K562 (cell line): ENCODE data around the gene TRIM71. TPM values are rescaled to one million over a fixed set of nuclear protein-coding genes. Genes with fewer than 3 reads are reported as not detected.

Experiments
- CBX2 ChIP-seq: fragments of 200-600 bp; sonication (generic); IDR thresholded peaks from one replicate; pipeline ENCODE4 v1.6.1; 2012; ENCODE audit warnings: mild to moderate bottlenecking, low read length, inconsistent platforms; ENCODE audit not compliant: insufficient read depth, poor library complexity, severe bottlenecking
- COPS2 ChIP-seq: fragments of 450-650 bp; conservative IDR thresholded peaks from 2 replicates; pipeline ENCODE4 v1.6.1; 2016; ENCODE audit warnings: mild to moderate bottlenecking, moderate library complexity
- FOXO4 ChIP-seq: fragments of 450-650 bp; formaldehyde crosslinking; IDR thresholded peaks from 2 replicates; pipeline ENCODE4 v1.4.0; 2020; ENCODE audit warnings: mild to moderate bottlenecking, moderate library complexity
- GATAD2B ChIP-seq: fragments of 450-650 bp; IDR thresholded peaks from 2 replicates; pipeline ENCODE4 v1.6.1; 2017; ENCODE audit warnings: mild to moderate bottlenecking, borderline replicate concordance
- GTF2A2 ChIP-seq: IDR thresholded peaks from 2 replicates; pipeline ENCODE4 v1.6.1; 2016; ENCODE audit warnings: mild to moderate bottlenecking, missing genetic modification characterization, missing compliant biosample characterization
- GTF2B ChIP-seq: IDR thresholded peaks from 2 replicates; pipeline ENCODE4 v1.6.1; 2011; ENCODE audit not compliant: insufficient read length; ENCODE audit errors: extremely low read depth
- HOXB6 ChIP-seq: fragments of 250-450 bp; sonication (Bioruptor Pico); IDR thresholded peaks from 2 replicates; pipeline ENCODE4 v1.5.1; 2022; ENCODE audit warnings: mild to moderate bottlenecking, borderline replicate concordance
- IFI16 ChIP-seq: fragments of 250-450 bp; sonication (Bioruptor Pico); IDR thresholded peaks from 2 replicates; pipeline ENCODE4 v2.1.2; 2022; ENCODE audit warnings: mild to moderate bottlenecking, inconsistent platforms
- KDM2B ChIP-seq: fragments of 250-450 bp; sonication (Bioruptor Pico); IDR thresholded peaks from 2 replicates; pipeline ENCODE4 v1.8.0; 2021; ENCODE audit warnings: mild to moderate bottlenecking, moderate library complexity
- KLF13 ChIP-seq: fragments of 450-650 bp; IDR thresholded peaks from 2 replicates; pipeline ENCODE4 v1.6.1; 2016; ENCODE audit warnings: missing genetic modification characterization, low read depth, mild to moderate bottlenecking, missing compliant biosample characterization, moderate library complexity, borderline replicate concordance
- L3MBTL2 ChIP-seq: fragments of 450-650 bp; IDR thresholded peaks from 2 replicates; pipeline ENCODE4 v1.6.1; 2016; ENCODE audit warnings: mild to moderate bottlenecking, moderate library complexity
- MEIS2 ChIP-seq: fragments of 450-650 bp; IDR thresholded peaks from 2 replicates; pipeline ENCODE4 v1.6.1; 2014; ENCODE audit warnings: mild to moderate bottlenecking; ENCODE audit not compliant: partially characterized antibody
- MIER1 ChIP-seq: fragments of 450-650 bp; IDR thresholded peaks from 2 replicates; pipeline ENCODE4 v1.6.1; 2016; ENCODE audit warnings: antibody characterized with exemption, mild to moderate bottlenecking, low read depth
- PHF21A ChIP-seq: fragments of 450-650 bp; IDR thresholded peaks from 2 replicates; pipeline ENCODE4 v1.6.1; 2017; ENCODE audit warnings: low read depth, borderline replicate concordance
- SFPQ ChIP-seq: fragments of 200-400 bp; formaldehyde crosslinking; IDR thresholded peaks from 2 replicates; pipeline ENCODE4 v1.6.1; 2017; ENCODE audit warnings: mild to moderate bottlenecking, low read depth, low read length, moderate library complexity
- SIX5 ChIP-seq, 2 experiments: IDR thresholded peaks; 2 replicates each; pipeline ENCODE4 v1.6.1; 2011; ENCODE audit warnings: low read length in 2 of 2, borderline replicate concordance in 1 of 2, low read depth in 1 of 2, mild to moderate bottlenecking in 1 of 2, moderate library complexity in 1 of 2; ENCODE audit not compliant: insufficient read depth in 1 of 2
- SMC3 ChIP-seq: conservative IDR thresholded peaks from 2 replicates; pipeline ENCODE4 v1.6.1; 2011; ENCODE audit warnings: low read depth, low read length, improper control_type of control experiment; ENCODE audit not compliant: insufficient read depth
- SNAPC5 ChIP-seq: fragments of 250-450 bp; sonication (Bioruptor Pico); IDR thresholded peaks from 2 replicates; pipeline ENCODE4 v1.8.0; 2021; ENCODE audit warnings: moderate library complexity, mild to moderate bottlenecking, inconsistent platforms
- SNRNP70 ChIP-seq: fragments of 200-400 bp; formaldehyde crosslinking; optimal IDR thresholded peaks from 2 replicates; pipeline ENCODE3; 2017; ENCODE audit warnings: low read depth, low read length
- THAP7 ChIP-seq: fragments of 250-450 bp; sonication (Bioruptor Pico); IDR thresholded peaks from 2 replicates; pipeline ENCODE4 v1.5.0; 2021
- U2AF2 ChIP-seq: fragments of 200-400 bp; formaldehyde crosslinking; optimal IDR thresholded peaks from 2 replicates; pipeline ENCODE3; 2017; ENCODE audit warnings: low read depth, mild to moderate bottlenecking, low read length
- ZNF184 ChIP-seq: sonication (generic); formaldehyde crosslinking; IDR thresholded peaks from 2 replicates; pipeline ENCODE4 v1.5.0; 2020; ENCODE audit warnings: missing genetic modification reagents
- ZNF408 ChIP-seq: fragments of 250-450 bp; sonication (Bioruptor Pico); IDR thresholded peaks from 2 replicates; pipeline ENCODE4 v1.4.0; 2020; ENCODE audit warnings: low read depth, mild to moderate bottlenecking, moderate library complexity
- polyA plus RNA-seq, 8 experiments: library from polyadenylated mRNA; depleted of rRNA in 4 of 8; stranded (reverse) in 5 of 8; unstranded in 3 of 8; fragments of >200 nt; fragmentation: Nextera tagmentation in 2 of 8; fragmentation: Illumina TruSeq in 1 of 8; extraction: Ambion mirVana in 2 of 8; extraction: Trizol in 1 of 8; gene quantifications; 2 replicates each; pipeline versions ENCODE4 v1.2.1 to v1.2.3, GENCODE V29; 2011 to 2014; ENCODE audit warnings: inconsistent platforms in 1 of 8, missing spikeins in 1 of 8
- total RNA-seq, 7 experiments: library from RNA; depleted of rRNA in 6 of 7; stranded (reverse); fragments of >200 nt in 6 of 7; fragmentation: Illumina TruSeq in 2 of 7; extraction: Trizol in 2 of 7; gene quantifications; 2 replicates each; pipeline versions ENCODE4 v1.2.1 to v1.2.3, GENCODE V29; 2011 to 2021; ENCODE audit warnings: low replicate concordance in 1 of 7

The TRIM71 gene
- total and polyA plus RNA-seq, 9 of the 15 experiments (the other 6 are each of a cell fraction or from before 2014, with no cell fraction given) = 0.04 to 0.11 TPM; not detected in 7

- TF ChIP-seq U2AF2 (no peak), ZNF184 (no peak), KLF13 (tag) (peak; percentile 32; the same call in 1 of the 2 replicates), SNRNP70 (no peak), SFPQ (no peak), FOXO4 (CRISPR knock-in tag) (no peak), MIER1 (no peak), THAP7 (no peak), L3MBTL2 (peak; percentile 82), SNAPC5 (CRISPR knock-in tag) (no peak), SIX5 (IDR thresholded peaks at IDR 0.05; ENCODE audit: borderline replicate concordance in 1 of 2, insufficient read depth in 1 of 2, low read depth in 1 of 2, low read length in 2 of 2) (no peak), KDM2B (CRISPR knock-in tag) (peak; percentile 96), PHF21A (peak; percentile 86; the same call in 1 of the 2 replicates), IFI16 (CRISPR knock-in tag) (no peak), GTF2A2 (tag) (no peak), MEIS2 (peak; percentile 8), GATAD2B (no peak), GTF2B (no peak), ZNF408 (CRISPR knock-in tag) (no peak), HOXB6 (CRISPR knock-in tag) (no peak), COPS2 (no peak), SMC3 (peak; percentile 77; the same call in 1 of the 2 replicates), CBX2 (no peak)
These were observed 36.4 kb upstream of the TRIM71 start (continued) for GRCh38 chr3:32781211-32781968.
